K562 (cell line): ENCODE measurements around the gene MTMR6. TPM values are rescaled to one million over a fixed set of nuclear protein-coding genes. Genes with fewer than 3 reads are reported as not detected.

Experiments
- ATAC-seq: fragments of 200-7000 bp; cut with Tn5 transposase; 3 replicates; pipeline ENCODE4 v1.9.1; 2020; ENCODE audit warnings: moderate library complexity
- BruUV-seq: library from RNA; stranded (reverse); fragments of 400-500 nt; replicated peaks from 2 replicates; lab custom pipeline; 2021; lab: Mats Ljungman, UMichigan
- CTCF ChIA-PET: fragments of 300-600 bp; formaldehyde crosslinking; extraction: SDS; loops from one replicate; lab custom pipeline; 2021; ENCODE audit warnings: low intra/inter-chr PET ratio; lab: Yijun Ruan, JAX
- POLR2A ChIA-PET: fragments of 300-600, 350-650 bp; sonication (Branson Sonifier 250); formaldehyde crosslinking; extraction: SDS; loops from one replicate; lab custom pipeline; 2021; ENCODE audit warnings: antibody characterized with exemption, inconsistent platforms; lab: Yijun Ruan, JAX
- DNase-seq, 4 experiments: peaks; one replicate each; pipeline versions ENCODE4 v3.0.0 to v3.0.0-alpha.2; 2011 to 2018; ENCODE audit warnings: low spot score in 3 of 4, mixed read lengths in 3 of 4; ENCODE audit errors: extremely low read depth in 1 of 4
- FAIRE-seq: peaks from 2 replicates; lab custom pipeline; 2011; peaks lifted over from hg19 to GRCh38; lab: Jason Lieb, UNC
- H2AFZ ChIP-seq: 2 replicates; pipeline ENCODE4 v1.6.0; 2011; ENCODE audit warnings: low read depth, low read length, control low read depth, inconsistent platforms
- H3K27ac ChIP-seq: fragments of 200-600 bp; 3 replicates; pipeline ENCODE4 v1.8.0; 2011; ENCODE audit warnings: low read depth, mild to moderate bottlenecking, control low read depth, inconsistent platforms, low read length, moderate library complexity, mixed read lengths; ENCODE audit errors: extremely low read depth
- H3K27me3 ChIP-seq, 2 experiments: fragments of 300-600 bp in 1 of 2; 2 replicates in 1 of 2; 3 replicates in 1 of 2; pipeline versions ENCODE4 v1.6.0 to v1.8.0; 2011; ENCODE audit warnings: inconsistent platforms in 2 of 2, low read length in 2 of 2, mild to moderate bottlenecking in 1 of 2, mixed read lengths in 1 of 2, moderate library complexity in 1 of 2; ENCODE audit not compliant: control insufficient read depth in 2 of 2, insufficient read depth in 2 of 2
- H3K36me3 ChIP-seq: fragments of 300-600 bp; 3 replicates; pipeline ENCODE4 v1.8.0; 2011; ENCODE audit warnings: mild to moderate bottlenecking, low read length, inconsistent platforms; ENCODE audit not compliant: control insufficient read depth, insufficient read depth
- H3K4me1 ChIP-seq, 2 experiments: fragments of 200-600 bp in 1 of 2; replicated peaks in 1 of 2; 2 replicates in 1 of 2; 3 replicates in 1 of 2; pipeline versions ENCODE4 v1.5.1 to v1.8.0; 2011; ENCODE audit warnings: inconsistent platforms in 2 of 2, low read length in 2 of 2, mild to moderate bottlenecking in 1 of 2, mixed read lengths in 1 of 2, moderate library complexity in 1 of 2; ENCODE audit not compliant: control insufficient read depth in 2 of 2, insufficient read depth in 2 of 2
- H3K4me2 ChIP-seq: 2 replicates; pipeline ENCODE4 v1.6.1; 2011; ENCODE audit warnings: low read length, control low read depth, inconsistent platforms, mixed read lengths; ENCODE audit not compliant: insufficient read depth
- H3K4me3 ChIP-seq: fragments of 200-600 bp; sonication (generic), shearing (Covaris generic); 2 replicates; pipeline ENCODE4 v1.5.1; 2016; ENCODE audit warnings: control low read depth, inconsistent platforms
- H3K79me2 ChIP-seq: fragments of 200-600 bp; 3 replicates; pipeline ENCODE4 v1.8.0; 2011; ENCODE audit warnings: low read length, inconsistent platforms; ENCODE audit not compliant: control insufficient read depth, insufficient read depth
- H3K9ac ChIP-seq, 2 experiments: 2 replicates each; pipeline versions ENCODE4 v1.6.0 to v1.6.1; 2011; ENCODE audit warnings: low read depth in 2 of 2, low read length in 2 of 2, control low read depth in 1 of 2, inconsistent platforms in 1 of 2, mild to moderate bottlenecking in 1 of 2, mixed read lengths in 1 of 2; ENCODE audit not compliant: insufficient read depth in 1 of 2
- H3K9me1 ChIP-seq: one replicate; pipeline ENCODE4 v1.6.0; 2011; ENCODE audit warnings: inconsistent platforms, mild to moderate bottlenecking, low read length, moderate library complexity; ENCODE audit not compliant: control insufficient read depth, insufficient read depth
- H3K9me3 ChIP-seq: replicated peaks from 2 replicates; pipeline ENCODE4 v1.5.1; 2011; ENCODE audit warnings: low read depth, low read length, inconsistent platforms; ENCODE audit not compliant: control insufficient read depth, insufficient read depth
- H4K20me1 ChIP-seq: replicated peaks from 2 replicates; pipeline ENCODE4 v1.6.1; 2011; ENCODE audit warnings: low read length, inconsistent platforms, mixed read lengths; ENCODE audit not compliant: control insufficient read depth, insufficient read depth
- BRF2 ChIP-seq: IDR thresholded peaks from 3 replicates; pipeline ENCODE4 v1.6.1; 2011; ENCODE audit warnings: borderline replicate concordance, mild to moderate bottlenecking; ENCODE audit not compliant: insufficient read length, insufficient read depth
- ERF ChIP-seq: fragments of 450-650 bp; formaldehyde crosslinking; IDR thresholded peaks from 2 replicates; pipeline ENCODE4 v1.4.0; 2020; ENCODE audit warnings: mild to moderate bottlenecking, mixed read lengths
- MED1 ChIP-seq: sonication (generic); formaldehyde crosslinking; IDR thresholded peaks from 2 replicates; pipeline ENCODE4 v1.8.1; 2023; ENCODE audit warnings: missing genetic modification reagents, borderline replicate concordance
- NFIC ChIP-seq: fragments of 450-650 bp; IDR thresholded peaks from 2 replicates; pipeline ENCODE4 v1.6.1; 2017; ENCODE audit warnings: mild to moderate bottlenecking, inconsistent platforms
- PATZ1 ChIP-seq: fragments of 250-450 bp; sonication (Bioruptor Pico); IDR thresholded peaks from 2 replicates; pipeline ENCODE4 v1.5.0; 2020; ENCODE audit warnings: mild to moderate bottlenecking, borderline replicate concordance
- TAF15 ChIP-seq: fragments of 200-400 bp; formaldehyde crosslinking; IDR thresholded peaks from 2 replicates; pipeline ENCODE4 v1.6.1; 2017; ENCODE audit warnings: mild to moderate bottlenecking, low read depth, low read length, moderate library complexity
- ZNF280A ChIP-seq: fragments of 450-650 bp; IDR thresholded peaks from 2 replicates; pipeline ENCODE4 v1.6.1; 2018; ENCODE audit warnings: mild to moderate bottlenecking, low read depth; ENCODE audit not compliant: partially characterized antibody
- ZNF398 ChIP-seq: fragments of 250-450 bp; sonication (Bioruptor Pico); IDR thresholded peaks from 2 replicates; pipeline ENCODE4 v1.8.0; 2021; ENCODE audit warnings: moderate library complexity, mild to moderate bottlenecking, inconsistent platforms
- WGBS: fragments of 100-300 bp; shearing (Covaris generic); methylation state at CpG from one replicate; pipeline ENCODE4 v1.1.6; 2016; ENCODE audit warnings: low coverage, mixed read lengths; ENCODE audit not compliant: insufficient coverage; ENCODE audit errors: missing lambda C conversion rate; 5-methylcytosine and 5-hydroxymethylcytosine counted together
- in situ Hi-C: fragments of 300-500 bp; cut with MboI; formaldehyde crosslinking; loops from 4 replicates; pipeline ENCODE4 v1.15.0; 2018; ENCODE audit warnings: inconsistent platforms, mixed read lengths
- intact Hi-C: fragments of 100-400 bp; cut with micrococcal nuclease; formaldehyde crosslinking; loops from 2 replicates; pipeline ENCODE4 v1.14.2; 2022
- polyA plus RNA-seq, 8 experiments: library from polyadenylated mRNA; depleted of rRNA in 4 of 8; stranded (reverse) in 5 of 8; unstranded in 3 of 8; fragments of >200 nt; fragmentation: Nextera tagmentation in 2 of 8; fragmentation: Illumina TruSeq in 1 of 8; extraction: Ambion mirVana in 2 of 8; extraction: Trizol in 1 of 8; gene quantifications; 2 replicates each; pipeline versions ENCODE4 v1.2.1 to v1.2.3, GENCODE V29; 2011 to 2014; ENCODE audit warnings: inconsistent platforms in 1 of 8, missing spikeins in 1 of 8
- total RNA-seq, 7 experiments: library from RNA; depleted of rRNA in 6 of 7; stranded (reverse); fragments of >200 nt in 6 of 7; fragmentation: Illumina TruSeq in 2 of 7; extraction: Trizol in 2 of 7; gene quantifications; 2 replicates each; pipeline versions ENCODE4 v1.2.1 to v1.2.3, GENCODE V29; 2011 to 2021; ENCODE audit warnings: low replicate concordance in 1 of 7

Gene MTMR6
- total and polyA plus RNA-seq, 9 of the 15 experiments (the other 6 are each of a cell fraction or from before 2014, with no cell fraction given) = 3.9 to 10.8 (median 7.7) TPM

- ChIA-PET POLR2A (no interaction called here), CTCF (no interaction called here)
- no peaks in the 10 kb centered on the region for H3K9me1 ChIP-seq
- no peak overlapping the region for H3K27ac ChIP-seq
- no peaks in the 10 kb centered on the region for H3K36me3 ChIP-seq
- no peaks in the 10 kb centered on the region for H3K9me3 ChIP-seq
- in situ Hi-C loops = no loop called here
- peak; percentile 67 for TF ChIP-seq NFIC
- TF ChIP-seq PATZ1 (CRISPR knock-in tag) = no peak
- H3K27me3 ChIP-seq = peaks cover 13 to 34% of the 10 kb centered on the region in 2 experiments
- H4K20me1 ChIP-seq = no peaks in the 10 kb centered on the region
- DNase-seq (peak in 1 of 4 experiments; percentile 12), ATAC-seq (no peak; the same call in 2 of the 3 replicates), FAIRE-seq (no peak)
- 9% methylated on average over 4 of the region's 5 CpGs for WGBS
- no peak overlapping the region for H2AFZ ChIP-seq
- no TSS peak for BruUV-seq
- no peak overlapping the region for H3K4me2 ChIP-seq
- intact Hi-C loops = loop anchor here (10.0 kb wide), 1 partner anchor 143 kb away; the partner anchor contains the start of gene ATP8A2
- H3K9ac ChIP-seq = no peak overlapping the region
- H3K79me2 ChIP-seq = no peaks in the 10 kb centered on the region
- H3K4me1 ChIP-seq = no peaks in the 10 kb centered on the region; a peak in 1 of 5 replicates
- no peak overlapping the region for H3K4me3 ChIP-seq
Measured at GRCh38 chr13:25231517-25231916, 55.8 kb downstream of the MTMR6 start.

- H3K27ac ChIP-seq = no peak overlapping the region
- 1% methylated on average over 12 of the region's 15 CpGs for WGBS
- TF ChIP-seq BRF2 (no peak), ERF (CRISPR knock-in tag) (no peak), MED1 (no peak), TAF15 (no peak), ZNF398 (no peak), ZNF280A (no peak)
Measured at GRCh38 chr13:25227690-25228089, 59.6 kb downstream of the MTMR6 start.

More at GRCh38 chr13:25227690-25228089, 59.6 kb downstream of the MTMR6 start:
- H3K79me2 ChIP-seq = no peaks in the 10 kb centered on the region
- no peak overlapping the region for H3K4me2 ChIP-seq
- H3K4me3 ChIP-seq = no peak overlapping the region
- no peak overlapping the region for H3K9ac ChIP-seq
- no TSS peak for BruUV-seq
- FAIRE-seq (no peak), DNase-seq (no peak), ATAC-seq (no peak)
- in situ Hi-C loops (no loop called here), intact Hi-C loops (no loop called here)
- no peak overlapping the region for H2AFZ ChIP-seq
- no peaks in the 10 kb centered on the region for H3K36me3 ChIP-seq
- no peaks in the 10 kb centered on the region for H3K4me1 ChIP-seq
- H3K9me1 ChIP-seq = no peaks in the 10 kb centered on the region
- no peaks in the 10 kb centered on the region for H3K9me3 ChIP-seq
- H4K20me1 ChIP-seq = no peaks in the 10 kb centered on the region
- H3K27me3 ChIP-seq = peaks cover 20 to 44% of the 10 kb centered on the region in 2 experiments
- ChIA-PET POLR2A (no interaction called here), CTCF (no interaction called here)
